GM19468 (cell line): ENCODE measurements around the gene NLGN4X.
"Not testable (repeated sequence)": the region's sequence is repeated elsewhere in the genome, so short reads cannot be mapped to it uniquely, and the experiment has no call there.

Source experiments
- ATAC-seq: cut with Tn5 transposase; IDR thresholded peaks from one replicate; pipeline ENCODE4 v1.9.1; 2021; ENCODE audit warnings: mild to moderate bottlenecking, moderate library complexity, moderate number of reproducible peaks; ENCODE audit not compliant: unreplicated experiment; ENCODE audit errors: extremely low read depth

Gene NLGN4X

GRCh38 chrX:5903586-5904190 lies 325.0 kb downstream of the NLGN4X start:
- not testable (repeated sequence) for ATAC-seq

DNA sequence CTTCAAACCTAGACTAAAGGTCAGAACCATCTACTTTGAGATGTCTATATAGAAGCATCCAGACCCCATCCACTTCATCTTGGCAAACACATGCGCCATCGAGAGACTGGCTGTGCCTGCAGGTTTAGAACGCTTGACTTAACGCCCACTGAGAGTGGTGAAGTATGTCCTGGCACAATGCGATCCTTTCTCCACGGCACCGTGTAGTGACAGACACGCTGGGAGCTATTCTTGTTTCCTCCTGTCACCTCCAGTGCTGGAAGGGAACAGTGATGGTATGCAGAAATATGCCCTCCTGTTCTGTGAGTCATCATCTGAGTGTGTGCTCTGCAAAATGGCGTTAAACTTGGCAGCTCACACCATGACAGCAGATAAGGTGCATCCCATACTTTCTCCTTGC lies 330.2 kb downstream of the NLGN4X start:
- ATAC-seq: no peak

- ATAC-seq: no peak
Measured at GRCh38 chrX:5891378-5891777, 337.3 kb downstream of the NLGN4X start.

DNA sequence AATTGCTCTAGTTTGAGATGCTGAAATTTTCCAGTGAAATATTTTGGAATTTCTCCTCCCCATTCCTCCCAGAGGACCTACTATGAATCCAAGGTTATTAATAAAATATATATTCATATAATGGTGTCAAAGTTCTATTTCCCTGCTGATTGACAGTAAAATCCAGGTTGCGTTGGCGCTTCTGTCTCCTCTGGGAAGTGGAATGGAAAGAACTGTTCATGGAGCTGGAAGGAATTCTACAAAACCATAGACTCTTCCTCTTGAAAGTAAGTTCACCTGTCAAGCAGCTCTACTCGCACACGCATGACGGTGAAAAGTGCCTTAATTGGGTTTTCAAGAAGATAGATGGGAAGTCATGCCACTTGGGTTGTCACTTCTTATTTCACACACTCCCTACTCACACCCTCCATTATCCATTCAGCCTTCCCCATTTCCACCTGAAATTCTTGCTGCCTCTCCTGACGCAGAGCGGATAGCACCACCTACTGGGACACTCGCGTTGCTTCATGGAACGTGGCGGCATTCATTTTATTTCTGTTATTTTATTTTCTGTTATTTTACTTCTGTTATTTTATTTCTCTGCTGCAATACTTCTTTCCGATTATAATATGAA lies 351.6 kb downstream of the NLGN4X start:
- no peak for ATAC-seq

DNA sequence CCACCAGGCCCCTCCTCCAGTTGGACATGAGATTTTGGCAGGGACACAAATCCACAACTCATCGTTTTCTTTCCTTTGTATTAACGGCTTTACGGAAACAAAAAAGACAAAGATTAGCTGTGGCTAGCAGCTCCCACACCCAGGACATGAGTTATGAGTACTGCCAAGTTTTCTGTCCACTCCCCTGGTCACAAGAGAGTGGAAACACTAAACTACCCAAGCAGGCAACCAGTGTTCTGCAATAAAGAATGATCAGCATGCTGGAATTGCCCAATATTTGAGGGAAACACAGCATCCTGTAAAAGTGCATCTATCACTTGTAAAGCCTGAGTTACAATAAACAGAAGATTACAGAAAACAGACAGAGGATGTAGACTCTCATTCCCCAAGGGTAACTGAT lies 358.4 kb downstream of the NLGN4X start:
- no peak for ATAC-seq

- ATAC-seq: no peak
Measured at GRCh38 chrX:5869786-5870185, 358.9 kb downstream of the NLGN4X start.

GRCh38 chrX:5867778-5868177 lies 360.9 kb downstream of the NLGN4X start:
- ATAC-seq: no peak

- ATAC-seq: no peak
Measured at GRCh38 chrX:5857232-5857631, 371.4 kb downstream of the NLGN4X start.

DNA sequence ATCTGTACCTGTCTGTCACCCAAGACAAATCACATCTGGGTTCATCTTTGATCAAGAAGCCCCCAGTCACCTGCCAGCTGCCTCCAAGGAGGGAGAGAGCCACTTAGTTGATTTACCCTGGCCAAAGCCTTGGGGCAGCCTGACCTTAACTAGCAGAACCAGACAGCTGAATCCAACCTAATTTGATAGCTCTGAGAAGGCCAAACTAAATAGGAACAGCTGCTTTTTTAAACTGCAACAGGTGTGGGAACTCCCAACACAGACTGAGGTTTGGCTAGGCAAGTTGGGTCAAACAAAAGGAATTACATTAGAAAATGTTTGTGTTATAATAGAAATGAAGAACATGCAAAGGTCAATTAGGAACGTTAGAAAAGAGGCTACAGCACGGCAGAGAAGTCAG lies 375.7 kb downstream of the NLGN4X start:
- no peak for ATAC-seq

GRCh38 chrX:5842601-5843000 lies 386.1 kb downstream of the NLGN4X start:
- no peak for ATAC-seq
